Measurements from ENCODE around the gene SUN2.
A peak's percentile ranks its signal among the peaks of the same experiment; 100 is the strongest.

SUN2 gene

DNA sequence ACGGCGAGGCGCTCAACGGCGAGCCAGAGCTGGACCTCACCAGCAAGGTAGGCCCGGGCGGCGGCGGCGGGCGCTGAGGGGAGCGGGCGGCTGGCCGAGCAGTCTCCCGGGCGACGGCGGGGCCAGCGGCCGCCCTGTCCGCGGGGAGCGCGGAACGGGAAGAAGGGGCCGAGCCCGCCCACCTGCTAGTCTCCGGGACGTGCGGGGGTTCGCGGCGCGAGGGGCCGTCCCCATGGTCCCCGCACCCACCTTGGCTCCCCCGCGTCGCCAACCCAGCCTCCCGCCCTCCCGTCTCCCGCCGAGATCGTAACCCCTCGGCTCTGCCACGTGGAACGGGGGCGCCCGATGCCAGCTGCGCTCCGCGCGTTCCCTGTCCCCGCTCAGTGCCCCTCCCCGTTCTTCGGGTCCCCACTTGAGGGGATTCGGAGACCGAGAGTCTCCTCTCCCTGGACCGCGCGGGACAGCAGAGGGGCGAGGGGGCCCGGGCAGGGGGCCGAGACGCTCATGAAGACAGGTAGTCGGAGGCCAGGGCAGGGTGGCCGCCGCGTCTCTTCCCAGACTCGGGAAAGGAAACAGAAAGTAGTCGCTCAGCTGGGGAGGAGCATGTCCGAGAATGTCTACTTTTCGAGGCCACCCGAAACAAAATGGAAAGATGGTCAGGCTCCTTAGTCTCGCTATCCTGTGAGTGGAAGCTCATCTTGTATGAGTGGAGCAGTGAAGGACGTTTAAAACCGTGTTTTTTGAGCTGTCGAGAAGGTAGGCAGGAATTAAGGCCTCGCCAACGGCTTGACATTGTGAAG lies 49.5 kb downstream of the SUN2 start:
- no peaks in the 10 kb centered on the region for H3K36me3 ChIP-seq (ENCODE audit: insufficient read depth, low read length)
- H3K4me3 ChIP-seq (ENCODE audit: low read depth, low read length), result peak overlapping the region; percentile 89
- H3K4me1 ChIP-seq (ENCODE audit: control insufficient read depth, insufficient read depth, low read length, unreplicated experiment), result peaks cover 19% of the 10 kb centered on the region
- no peak overlapping the region for H2AFZ ChIP-seq (ENCODE audit: low read length, unreplicated experiment)
- peak overlapping the region; percentile 76 for H3K27ac ChIP-seq (ENCODE audit: low read depth, low read length)
- peaks cover 52% of the 10 kb centered on the region for H3K79me2 ChIP-seq (ENCODE audit: control insufficient read depth, insufficient read depth, low read length, unreplicated experiment)
- no peaks in the 10 kb centered on the region for H3K27me3 ChIP-seq (ENCODE audit: insufficient read depth, low read length)

DNA sequence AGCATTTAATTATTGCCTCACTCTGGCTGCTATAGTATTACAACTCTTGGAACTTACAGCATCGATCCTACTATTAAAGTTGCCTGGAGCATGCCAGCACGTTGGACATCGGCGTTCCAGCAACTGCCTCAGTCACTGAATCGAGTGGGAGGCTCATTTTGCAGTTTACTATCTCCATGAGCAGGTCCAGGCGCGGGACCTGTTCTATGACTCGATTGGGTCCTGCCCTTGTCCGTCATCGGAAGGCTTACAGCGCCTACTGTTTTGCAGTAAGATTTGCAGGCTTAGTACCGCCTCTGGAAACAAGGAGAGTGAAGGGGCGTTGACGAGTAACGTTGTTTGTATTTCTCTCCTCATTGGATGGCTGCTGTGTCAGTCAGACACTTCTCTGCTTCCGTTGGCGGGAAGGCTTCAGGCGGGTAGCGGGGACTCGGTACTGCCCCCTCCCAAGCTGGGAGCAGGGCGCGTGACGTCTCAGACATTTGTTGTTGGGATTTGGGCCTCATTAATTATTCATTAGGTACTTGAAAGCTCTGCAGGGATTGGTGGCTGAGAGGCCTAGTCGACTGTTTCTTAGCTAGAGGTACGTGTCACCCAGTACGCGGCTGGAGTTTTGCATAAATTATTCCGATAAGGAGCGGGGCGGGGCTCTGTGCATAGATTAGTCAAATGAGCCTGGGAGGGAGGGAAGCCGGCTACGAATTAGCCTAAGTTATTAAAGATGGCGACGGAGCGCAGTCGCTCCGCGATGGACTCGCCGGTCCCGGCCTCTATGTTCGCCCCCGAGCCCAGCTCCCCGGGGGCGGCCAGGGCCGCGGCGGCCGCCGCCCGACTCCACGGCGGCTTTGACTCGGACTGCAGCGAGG lies 50.3 kb downstream of the SUN2 start, which contains the start of gene GTPBP1:
GTPBP1 (plus strand) TSS at position 710 of the 866 bp plus-strand sequence; CDS start at position 722, 12 bp downstream.
- H2AFZ ChIP-seq (ENCODE audit: low read length, unreplicated experiment), result peak within 1 kb of the TSS; percentile 98
- H3K36me3 ChIP-seq (ENCODE audit: insufficient read depth, low read length), result no peaks in the 10 kb centered on the region
- peaks cover 45% of the 10 kb centered on the region for H3K79me2 ChIP-seq (ENCODE audit: control insufficient read depth, insufficient read depth, low read length, unreplicated experiment)
- peak within 1 kb of the TSS; percentile 79 for H3K27ac ChIP-seq (ENCODE audit: low read depth, low read length)
- peaks cover 19% of the 10 kb centered on the region for H3K4me1 ChIP-seq (ENCODE audit: control insufficient read depth, insufficient read depth, low read length, unreplicated experiment)
- H3K4me3 ChIP-seq (ENCODE audit: low read depth, low read length), result peak within 1 kb of the TSS; percentile 89
- H3K27me3 ChIP-seq (ENCODE audit: insufficient read depth, low read length), result no peaks in the 10 kb centered on the region

DNA sequence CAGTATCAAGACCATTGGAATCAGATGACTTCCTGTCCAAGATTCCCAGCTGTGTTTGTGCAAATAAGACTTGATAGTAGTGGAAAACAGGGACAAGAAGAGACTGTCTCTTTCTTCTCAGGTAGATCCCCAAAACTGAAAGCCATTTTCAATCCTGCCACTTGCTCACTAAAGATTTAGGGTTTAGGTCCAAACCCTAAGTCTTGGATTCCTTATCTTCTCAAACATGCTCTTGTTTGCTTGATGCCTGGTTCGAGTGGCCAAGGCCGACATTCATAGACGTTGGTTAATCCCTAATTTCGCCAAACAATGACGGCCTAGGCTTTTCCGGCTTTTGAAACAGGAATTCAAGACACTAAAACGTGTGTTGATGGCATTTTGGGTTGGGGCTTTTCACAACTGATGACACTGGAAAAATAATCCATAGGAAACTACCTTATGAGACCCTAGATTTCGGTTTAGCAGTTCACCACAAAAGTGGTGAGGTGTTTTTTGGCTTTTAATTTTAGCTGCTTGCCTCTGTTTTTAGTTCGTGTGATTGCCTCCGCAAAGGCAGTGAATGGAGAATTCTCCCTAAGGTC lies 51.1 kb downstream of the SUN2 start:
- Histone ChIP-seq H3K27me3 (ENCODE audit: insufficient read depth, low read length) (no peaks in the 10 kb centered on the region), H2AFZ (ENCODE audit: low read length, unreplicated experiment) (peak overlapping the region; percentile 98), H3K4me3 (ENCODE audit: low read depth, low read length) (peak overlapping the region; percentile 76), H3K36me3 (ENCODE audit: insufficient read depth, low read length) (no peaks in the 10 kb centered on the region), H3K4me1 (ENCODE audit: control insufficient read depth, insufficient read depth, low read length, unreplicated experiment) (peaks cover 19% of the 10 kb centered on the region), H3K27ac (ENCODE audit: low read depth, low read length) (peak overlapping the region; percentile 79), H3K79me2 (ENCODE audit: control insufficient read depth, insufficient read depth, low read length, unreplicated experiment) (peaks cover 45% of the 10 kb centered on the region)

DNA sequence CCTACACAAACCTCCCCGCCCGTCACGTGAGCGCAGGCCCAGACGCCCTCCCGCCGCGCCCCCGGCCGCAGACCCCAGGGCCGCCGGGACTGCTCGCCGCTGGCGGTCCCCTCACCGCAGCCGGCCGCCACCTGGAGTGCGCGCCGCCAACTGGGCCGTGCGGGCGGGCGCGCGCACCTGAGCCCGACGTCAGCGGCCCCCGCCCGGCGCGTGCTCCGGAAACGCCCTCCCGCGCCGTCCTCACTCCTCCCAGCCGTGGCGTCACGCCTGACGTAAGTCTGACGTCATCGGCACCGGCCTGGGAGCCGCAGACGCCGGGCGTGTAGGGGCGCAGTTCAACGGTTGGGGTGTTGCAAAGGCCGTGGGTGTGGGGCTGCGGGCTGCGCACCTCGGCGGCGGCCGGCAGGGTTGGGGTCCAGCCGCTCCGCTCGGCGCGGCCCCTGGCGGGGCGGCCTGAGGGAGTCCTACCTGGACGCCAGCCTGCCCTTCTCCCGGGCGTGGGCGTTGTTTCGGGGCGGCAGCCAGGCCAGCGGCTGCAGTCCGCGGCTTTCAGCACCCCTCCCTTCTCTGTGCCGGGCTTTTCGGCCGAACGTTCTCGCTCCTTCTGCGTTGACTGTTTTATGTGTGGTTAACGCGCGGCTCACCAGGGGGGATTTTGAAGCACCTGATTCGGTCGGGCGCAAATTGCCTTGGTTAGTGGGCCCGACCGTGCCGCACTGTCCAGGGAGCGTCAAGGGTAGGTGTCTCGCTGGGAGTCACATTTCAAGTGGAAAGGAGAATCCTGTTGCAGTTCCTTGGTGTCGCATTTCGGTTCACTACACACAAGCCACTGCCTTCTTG lies 54.8 kb downstream of the SUN2 start, which contains the start of gene JOSD1:
JOSD1 (minus strand) TSS at position 155 of the 840 bp plus-strand sequence. CDS start 956 bp downstream, outside the sequence.
- Histone ChIP-seq H3K4me1 (ENCODE audit: control insufficient read depth, insufficient read depth, low read length, unreplicated experiment) (peaks cover 32% of the 10 kb centered on the region), H3K79me2 (ENCODE audit: control insufficient read depth, insufficient read depth, low read length, unreplicated experiment) (peaks cover 40% of the 10 kb centered on the region), H2AFZ (ENCODE audit: low read length, unreplicated experiment) (peak within 1 kb of the TSS; percentile 33)

DNA sequence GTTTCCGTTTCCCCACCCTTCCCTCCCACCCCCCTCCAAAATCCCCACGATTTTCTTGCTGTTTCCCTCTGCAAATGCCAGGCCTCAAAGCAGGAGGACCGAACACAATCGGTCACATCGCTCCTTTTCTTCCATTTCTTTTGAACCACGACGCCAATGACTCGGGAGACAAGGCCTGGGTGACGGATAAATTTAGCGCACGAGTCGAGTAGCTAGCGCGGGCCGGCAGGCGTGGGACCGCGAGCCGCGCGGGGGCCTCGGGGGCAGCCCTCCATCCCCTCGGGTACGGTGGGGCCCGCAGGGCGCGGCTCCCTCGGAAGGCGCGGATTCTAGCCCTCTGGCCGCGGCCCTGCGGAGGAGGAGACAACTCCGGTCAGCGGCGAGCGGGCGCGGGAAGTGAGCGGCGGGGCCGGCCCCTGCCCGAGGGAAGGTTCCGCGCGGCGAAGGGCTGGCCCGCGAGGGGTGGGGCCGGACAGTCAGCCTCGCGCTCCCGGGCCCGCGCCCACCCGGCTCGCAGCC lies 55.5 kb downstream of the SUN2 start:
- Histone ChIP-seq H3K4me3 (ENCODE audit: low read depth, low read length) (peak overlapping the region; percentile 94), H3K79me2 (ENCODE audit: control insufficient read depth, insufficient read depth, low read length, unreplicated experiment) (peaks cover 45% of the 10 kb centered on the region), H3K36me3 (ENCODE audit: insufficient read depth, low read length) (no peaks in the 10 kb centered on the region), H3K27me3 (ENCODE audit: insufficient read depth, low read length) (no peaks in the 10 kb centered on the region), H3K27ac (ENCODE audit: low read depth, low read length) (peak overlapping the region; percentile 93), H3K4me1 (ENCODE audit: control insufficient read depth, insufficient read depth, low read length, unreplicated experiment) (peaks cover 35% of the 10 kb centered on the region), H2AFZ (ENCODE audit: low read length, unreplicated experiment) (no peak overlapping the region)

More for the DNA sequence above, 54.8 kb downstream of the SUN2 start, which contains the start of gene JOSD1:
- Histone ChIP-seq H3K27me3 (ENCODE audit: insufficient read depth, low read length) (no peaks in the 10 kb centered on the region), H3K36me3 (ENCODE audit: insufficient read depth, low read length) (no peaks in the 10 kb centered on the region), H3K27ac (ENCODE audit: low read depth, low read length) (peak within 1 kb of the TSS; percentile 93), H3K4me3 (ENCODE audit: low read depth, low read length) (peak within 1 kb of the TSS; percentile 94)

DNA sequence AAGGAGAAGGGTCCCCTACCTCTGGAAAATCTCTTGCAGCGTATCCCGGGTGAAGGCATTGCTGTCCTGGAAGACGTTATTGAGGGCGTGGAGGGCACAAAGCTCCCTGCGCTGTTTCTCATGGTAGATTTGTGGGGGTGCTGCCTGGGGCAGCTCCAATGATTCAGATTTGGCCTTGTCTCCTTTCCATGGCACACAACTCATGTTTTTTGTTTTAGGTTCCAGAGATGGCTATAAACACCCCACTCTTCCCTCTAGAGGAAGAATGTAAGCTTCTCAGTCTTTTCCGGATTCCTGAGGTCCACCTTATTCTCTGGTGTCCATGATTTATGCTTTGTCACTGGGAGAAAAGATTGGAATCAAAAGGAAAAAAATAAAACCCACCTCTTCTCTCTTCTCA lies 56.0 kb downstream of the SUN2 start:
- no peak overlapping the region for H2AFZ ChIP-seq (ENCODE audit: low read length, unreplicated experiment)
- peaks cover 37% of the 10 kb centered on the region for H3K4me1 ChIP-seq (ENCODE audit: control insufficient read depth, insufficient read depth, low read length, unreplicated experiment)
- H3K27me3 ChIP-seq (ENCODE audit: insufficient read depth, low read length), result no peaks in the 10 kb centered on the region
- H3K27ac ChIP-seq (ENCODE audit: low read depth, low read length), result peak overlapping the region; percentile 93
- H3K79me2 ChIP-seq (ENCODE audit: control insufficient read depth, insufficient read depth, low read length, unreplicated experiment), result peaks cover 50% of the 10 kb centered on the region
- H3K4me3 ChIP-seq (ENCODE audit: low read depth, low read length), result peak overlapping the region; percentile 94
- no peaks in the 10 kb centered on the region for H3K36me3 ChIP-seq (ENCODE audit: insufficient read depth, low read length)

DNA sequence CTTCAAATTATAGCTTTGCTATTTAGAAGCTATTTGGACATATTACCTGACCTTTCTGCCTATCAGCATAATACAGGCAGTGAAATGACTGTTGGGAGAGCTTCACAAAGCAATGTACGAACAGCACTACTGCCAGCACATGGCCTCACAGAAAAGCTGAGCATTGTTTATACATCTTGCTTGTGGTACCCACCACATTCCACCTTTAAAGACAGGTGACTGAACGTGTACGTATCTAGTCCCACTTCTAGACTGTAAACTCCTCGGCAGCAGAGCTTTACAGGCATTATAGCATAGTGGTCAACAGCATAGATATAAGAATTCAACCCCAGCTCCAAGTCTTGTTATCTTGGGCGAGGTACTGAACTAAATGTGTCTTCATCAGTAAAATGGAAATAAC lies 56.7 kb downstream of the SUN2 start:
- H2AFZ ChIP-seq (ENCODE audit: low read length, unreplicated experiment), result no peak overlapping the region
- peak overlapping the region; percentile 94 for H3K4me3 ChIP-seq (ENCODE audit: low read depth, low read length)
- no peaks in the 10 kb centered on the region for H3K36me3 ChIP-seq (ENCODE audit: insufficient read depth, low read length)
- peak overlapping the region; percentile 93 for H3K27ac ChIP-seq (ENCODE audit: low read depth, low read length)
- H3K79me2 ChIP-seq (ENCODE audit: control insufficient read depth, insufficient read depth, low read length, unreplicated experiment), result peaks cover 56% of the 10 kb centered on the region
- no peaks in the 10 kb centered on the region for H3K27me3 ChIP-seq (ENCODE audit: insufficient read depth, low read length)
- H3K4me1 ChIP-seq (ENCODE audit: control insufficient read depth, insufficient read depth, low read length, unreplicated experiment), result peaks cover 36% of the 10 kb centered on the region

DNA sequence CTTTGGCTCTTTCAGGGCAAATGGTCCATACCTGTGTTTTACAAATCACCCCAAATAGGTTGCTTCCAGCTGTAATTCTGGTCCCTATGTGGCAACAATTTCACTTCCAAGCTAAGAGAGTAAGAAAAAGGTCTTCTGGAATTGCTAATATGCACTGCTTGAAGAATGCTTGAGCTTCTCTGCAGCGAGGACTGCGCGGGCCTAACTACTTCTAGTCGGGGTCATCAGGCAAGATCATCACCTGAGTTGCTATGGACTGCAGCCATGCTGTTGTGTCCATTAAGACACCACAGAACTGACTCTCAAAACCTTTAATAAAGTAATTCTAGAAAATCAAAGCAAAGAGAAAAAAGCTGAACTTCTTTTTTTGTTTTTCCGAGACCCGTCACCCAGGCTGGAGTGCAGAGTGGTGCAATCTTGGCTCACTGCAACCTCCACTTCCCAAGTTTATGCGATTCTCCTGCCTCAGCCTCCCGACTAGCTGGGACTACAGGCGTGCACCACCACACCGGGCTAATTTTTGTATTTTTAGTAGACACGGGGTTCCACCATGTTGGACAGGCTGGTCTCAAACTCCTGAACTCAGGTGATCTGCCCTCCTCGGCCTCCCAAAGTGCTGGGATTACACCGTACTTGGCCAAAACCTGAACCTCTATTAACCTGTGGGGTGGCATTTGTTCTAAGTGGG lies 57.2 kb downstream of the SUN2 start:
- Histone ChIP-seq H3K27ac (ENCODE audit: low read depth, low read length) (0 out of 2 replicates have a peak overlapping the region, but pooled peaks have one; percentile 93), H3K4me1 (ENCODE audit: control insufficient read depth, insufficient read depth, low read length, unreplicated experiment) (peaks cover 38% of the 10 kb centered on the region), H3K79me2 (ENCODE audit: control insufficient read depth, insufficient read depth, low read length, unreplicated experiment) (peaks cover 62% of the 10 kb centered on the region)

DNA sequence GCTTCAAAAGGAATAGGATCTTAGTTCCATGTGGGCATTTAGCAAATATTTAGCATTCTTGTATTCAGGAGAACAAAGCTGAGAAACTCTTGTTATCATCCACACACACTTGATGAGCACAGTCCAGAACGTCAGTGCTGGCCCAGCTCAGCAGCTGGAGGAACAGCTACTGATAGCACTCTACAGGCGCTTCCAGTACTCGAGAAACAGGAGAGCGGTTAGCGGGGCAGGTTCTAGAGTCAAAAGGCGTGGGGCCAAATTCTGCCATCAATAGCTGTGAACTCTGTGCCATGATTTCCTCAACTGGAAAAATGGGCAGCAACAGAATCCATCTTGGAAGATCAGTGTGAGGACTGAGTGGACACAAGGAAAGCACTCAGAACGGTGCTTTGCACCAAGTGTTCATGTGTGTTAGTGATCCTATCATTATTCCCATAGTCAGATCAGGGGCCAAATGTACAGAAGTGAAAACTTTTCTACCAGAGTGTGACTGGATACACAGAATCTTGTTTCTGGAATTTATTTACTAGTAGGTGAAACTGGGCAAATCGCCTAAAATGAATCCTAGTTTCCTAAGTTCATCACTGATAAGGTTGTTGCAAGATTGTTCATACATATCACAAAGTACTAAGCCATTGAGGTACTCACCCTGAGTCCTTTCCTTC lies 58.2 kb downstream of the SUN2 start:
- Histone ChIP-seq H3K79me2 (ENCODE audit: control insufficient read depth, insufficient read depth, low read length, unreplicated experiment) (peaks cover 70% of the 10 kb centered on the region), H3K27me3 (ENCODE audit: insufficient read depth, low read length) (no peaks in the 10 kb centered on the region), H2AFZ (ENCODE audit: low read length, unreplicated experiment) (no peak overlapping the region), H3K36me3 (ENCODE audit: insufficient read depth, low read length) (no peaks in the 10 kb centered on the region), H3K27ac (ENCODE audit: low read depth, low read length) (peak overlapping the region; percentile 89), H3K4me3 (ENCODE audit: low read depth, low read length) (peak overlapping the region; percentile 94), H3K4me1 (ENCODE audit: control insufficient read depth, insufficient read depth, low read length, unreplicated experiment) (peaks cover 38% of the 10 kb centered on the region)

More for the DNA sequence above, 57.2 kb downstream of the SUN2 start:
- Histone ChIP-seq H3K27me3 (ENCODE audit: insufficient read depth, low read length) (no peaks in the 10 kb centered on the region), H3K36me3 (ENCODE audit: insufficient read depth, low read length) (no peaks in the 10 kb centered on the region), H2AFZ (ENCODE audit: low read length, unreplicated experiment) (no peak overlapping the region), H3K4me3 (ENCODE audit: low read depth, low read length) (peak overlapping the region; percentile 94)

Data from ACC112 (cell line).